ENCODE results near the gene DIAPH3.

The DIAPH3 gene

GRCh38 chr13:59755632-59756290 lies 408.0 kb downstream of the DIAPH3 start:
- DNase-seq: no peak

DNA sequence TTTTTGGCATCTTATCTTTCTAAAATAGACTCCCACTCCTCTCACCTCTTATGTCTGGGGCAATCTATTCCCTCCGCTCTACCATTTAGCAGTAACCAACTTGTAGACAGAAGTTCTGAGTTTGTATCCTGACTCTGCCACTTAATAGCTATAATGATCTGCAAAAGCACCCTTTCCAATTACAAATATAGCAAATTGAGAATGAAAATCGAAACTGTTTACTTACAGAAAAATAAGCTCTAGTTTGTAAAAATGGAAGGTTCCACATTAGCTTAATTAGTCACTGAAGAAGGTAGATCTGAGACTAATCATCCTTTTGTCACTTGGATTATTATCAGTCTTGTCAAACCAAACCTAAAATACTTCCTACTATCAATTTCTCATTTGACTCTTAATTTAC lies 409.3 kb downstream of the DIAPH3 start:
- DNase-seq: no peak

- DNase-seq: peak; percentile 78
Measured at GRCh38 chr13:59750860-59751259, 412.9 kb downstream of the DIAPH3 start.

- no peak for DNase-seq
Measured at GRCh38 chr13:59748046-59748445, 415.7 kb downstream of the DIAPH3 start.

DNA sequence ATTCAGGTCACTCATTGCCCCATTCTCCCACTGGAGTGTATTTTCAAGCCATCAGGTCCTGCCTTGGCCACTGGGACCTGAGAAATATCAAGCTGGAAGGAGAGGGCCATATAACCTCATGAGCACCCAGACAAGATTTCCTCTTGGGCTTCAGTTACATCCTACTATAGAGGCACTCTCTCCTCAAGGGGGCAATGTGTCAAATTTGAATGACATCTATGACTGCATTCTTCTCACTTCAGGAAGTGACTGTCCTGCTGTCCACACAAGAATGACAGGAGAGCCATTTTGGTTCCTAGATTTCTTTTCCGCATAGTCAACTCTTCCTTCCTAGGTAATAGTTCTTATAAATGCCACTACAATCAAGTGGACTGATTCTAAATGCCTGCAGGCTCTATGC lies 416.2 kb downstream of the DIAPH3 start:
- DNase-seq: no peak

- peak; percentile 8 for DNase-seq
Measured at GRCh38 chr13:59746291-59746962, 417.3 kb downstream of the DIAPH3 start.

DNA sequence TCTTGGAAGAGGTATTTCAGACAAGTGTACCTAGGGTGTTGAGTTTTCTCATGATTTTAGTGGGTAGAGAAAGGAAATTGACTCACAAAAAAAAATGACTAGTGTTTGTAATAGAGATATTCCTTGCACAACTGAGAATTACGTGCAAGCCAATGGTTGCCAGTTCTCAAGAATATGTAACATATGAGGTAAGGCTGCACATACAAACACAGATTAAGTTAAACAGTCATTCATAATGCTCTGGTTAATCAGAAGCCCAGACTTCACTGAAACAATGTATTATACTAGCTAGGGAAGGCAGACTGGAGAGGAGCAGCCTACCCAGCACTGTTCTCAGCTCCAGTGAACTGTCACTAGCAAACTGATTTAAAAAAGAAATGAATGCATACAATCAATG lies 418.3 kb downstream of the DIAPH3 start:
- peak; percentile 29 for DNase-seq

- DNase-seq: no peak
Measured at GRCh38 chr13:59744747-59745391, 418.9 kb downstream of the DIAPH3 start.

DNA sequence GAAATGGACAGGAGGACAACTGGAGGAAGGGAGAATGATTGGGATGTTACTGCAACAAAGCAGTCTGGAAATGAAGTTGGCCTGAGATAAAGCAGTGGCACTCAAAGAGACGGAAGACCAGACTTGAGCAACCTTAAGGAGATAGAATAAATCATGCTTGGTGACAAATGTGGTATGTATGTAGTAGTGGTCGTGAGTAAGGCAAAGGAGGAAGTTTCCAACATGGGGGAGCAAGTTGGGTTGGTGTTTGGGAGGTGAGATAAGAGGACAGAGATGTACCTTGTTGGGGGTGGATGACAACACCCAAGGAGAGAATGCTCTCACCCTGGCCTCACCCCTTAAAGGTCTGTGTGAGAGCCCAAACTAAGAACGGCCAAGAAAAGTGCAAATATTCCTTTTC lies 420.5 kb downstream of the DIAPH3 start:
- no peak for DNase-seq

DNA sequence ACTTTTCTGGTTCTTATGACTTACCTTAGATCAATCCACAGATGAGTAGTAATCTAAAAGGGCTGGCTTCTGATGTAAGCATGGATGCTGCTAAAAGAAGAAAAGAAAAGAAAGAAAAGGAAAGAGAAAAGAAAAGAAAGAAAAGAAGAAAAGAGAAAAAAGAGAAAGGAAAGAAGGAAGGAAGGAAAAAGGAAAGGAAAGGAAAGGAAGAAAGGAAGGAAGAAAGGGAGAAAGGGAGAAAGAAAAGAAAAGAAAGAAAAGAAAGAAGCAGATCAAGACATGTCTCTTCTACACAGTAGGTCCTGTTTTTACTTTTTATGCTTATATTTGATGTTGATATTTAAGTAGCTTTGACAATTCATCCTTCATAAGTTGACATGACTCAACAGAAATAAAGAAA lies 421.3 kb downstream of the DIAPH3 start:
- no peak for DNase-seq

DNA sequence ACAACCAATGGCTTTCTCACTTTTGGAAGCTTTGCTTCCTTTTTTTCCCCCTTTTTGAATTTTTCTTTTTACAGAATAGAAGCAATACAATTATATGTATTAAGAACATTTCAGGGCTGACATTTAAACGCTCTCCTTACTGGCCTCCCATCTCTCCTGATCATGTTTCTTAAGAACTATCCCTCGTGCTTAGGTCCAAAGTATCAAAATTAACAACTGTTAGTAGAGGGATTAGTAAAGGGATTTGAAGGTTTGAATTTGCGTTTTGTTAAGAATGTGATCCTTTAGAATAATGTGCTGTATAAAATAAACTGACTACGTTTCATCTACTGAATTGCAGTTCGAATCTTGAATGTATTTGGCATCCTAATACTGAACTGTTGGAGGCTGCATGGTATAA lies 424.8 kb downstream of the DIAPH3 start:
- no peak for DNase-seq

GRCh38 chr13:59734393-59734792 lies 429.3 kb downstream of the DIAPH3 start:
- DNase-seq: no peak

GRCh38 chr13:59733744-59734143 lies 430.0 kb downstream of the DIAPH3 start:
- DNase-seq: no peak

DNA sequence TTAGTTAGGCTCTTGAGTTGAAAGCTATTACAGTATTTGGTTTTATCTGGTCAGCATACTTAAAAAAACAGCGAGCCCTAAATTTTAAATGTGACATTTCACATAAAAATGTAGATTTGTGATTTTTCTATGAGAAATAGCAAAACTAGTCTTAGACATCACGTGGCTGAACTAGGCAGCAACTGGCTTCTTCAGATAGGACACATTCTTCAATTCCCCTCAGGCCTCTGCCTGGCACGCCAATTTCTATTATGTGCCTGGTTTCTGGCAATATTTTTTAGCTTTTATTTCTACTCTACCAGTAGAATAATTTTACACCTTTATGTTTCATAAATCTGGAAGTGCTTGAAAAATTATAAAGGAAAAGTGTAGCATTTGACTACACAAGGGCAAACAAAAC lies 433.7 kb downstream of the DIAPH3 start:
- DNase-seq: no peak

DNA sequence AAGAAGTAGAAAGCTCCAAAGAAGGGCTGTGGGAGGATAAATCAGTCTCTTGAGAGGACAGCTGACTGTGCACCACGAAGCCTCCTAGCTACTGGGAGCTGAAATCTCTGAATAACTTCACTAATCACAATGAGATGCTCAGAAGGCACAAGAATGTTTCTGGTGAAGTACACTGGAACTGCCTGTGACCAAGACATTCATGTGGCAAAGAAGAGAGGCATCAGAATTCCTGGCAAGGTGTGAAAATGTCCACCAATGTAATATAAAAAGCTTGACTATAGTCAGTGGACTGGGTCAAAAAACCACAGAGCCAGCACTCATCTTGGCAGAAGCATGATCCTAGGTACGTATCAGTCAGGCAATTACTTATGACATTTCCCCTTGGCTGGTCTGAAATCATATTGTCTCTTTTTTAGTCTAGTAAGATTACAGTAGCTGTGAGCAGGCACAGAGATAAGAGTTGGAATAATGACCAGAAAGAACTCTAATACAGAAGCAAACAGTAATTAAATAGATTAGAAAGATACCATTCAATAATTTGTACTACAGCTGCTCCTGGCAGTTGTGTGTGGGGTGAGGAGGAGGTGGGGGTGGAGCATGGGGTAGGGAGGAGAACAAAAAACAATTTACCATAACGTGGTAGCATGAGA lies 434.7 kb downstream of the DIAPH3 start:
- DNase-seq: no peak

GRCh38 chr13:59721926-59722910 lies 441.5 kb downstream of the DIAPH3 start:
- DNase-seq: no peak

GRCh38 chr13:59715611-59716010 lies 448.1 kb downstream of the DIAPH3 start:
- no peak for DNase-seq

GRCh38 chr13:59710996-59711701 lies 452.6 kb downstream of the DIAPH3 start:
- no peak for DNase-seq

DNA sequence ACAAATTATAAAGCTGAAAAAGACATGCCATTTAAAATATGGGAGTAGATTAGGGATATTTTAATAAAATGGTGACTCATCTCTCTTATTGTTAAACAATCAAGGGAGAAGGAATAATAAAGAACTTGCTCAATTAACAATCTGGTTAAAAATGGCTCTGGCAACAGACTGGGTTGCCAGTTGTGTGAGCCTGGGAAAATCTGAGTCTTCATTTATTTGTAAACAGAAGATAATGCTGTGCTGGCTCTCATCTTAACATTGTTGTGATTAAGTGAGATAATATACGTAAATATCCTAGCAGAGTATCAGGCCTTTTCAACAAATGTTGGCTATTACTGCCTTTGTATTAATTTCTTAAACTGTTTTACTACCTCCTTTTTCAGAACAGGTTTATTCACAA lies 453.3 kb downstream of the DIAPH3 start:
- DNase-seq: no peak

DNA sequence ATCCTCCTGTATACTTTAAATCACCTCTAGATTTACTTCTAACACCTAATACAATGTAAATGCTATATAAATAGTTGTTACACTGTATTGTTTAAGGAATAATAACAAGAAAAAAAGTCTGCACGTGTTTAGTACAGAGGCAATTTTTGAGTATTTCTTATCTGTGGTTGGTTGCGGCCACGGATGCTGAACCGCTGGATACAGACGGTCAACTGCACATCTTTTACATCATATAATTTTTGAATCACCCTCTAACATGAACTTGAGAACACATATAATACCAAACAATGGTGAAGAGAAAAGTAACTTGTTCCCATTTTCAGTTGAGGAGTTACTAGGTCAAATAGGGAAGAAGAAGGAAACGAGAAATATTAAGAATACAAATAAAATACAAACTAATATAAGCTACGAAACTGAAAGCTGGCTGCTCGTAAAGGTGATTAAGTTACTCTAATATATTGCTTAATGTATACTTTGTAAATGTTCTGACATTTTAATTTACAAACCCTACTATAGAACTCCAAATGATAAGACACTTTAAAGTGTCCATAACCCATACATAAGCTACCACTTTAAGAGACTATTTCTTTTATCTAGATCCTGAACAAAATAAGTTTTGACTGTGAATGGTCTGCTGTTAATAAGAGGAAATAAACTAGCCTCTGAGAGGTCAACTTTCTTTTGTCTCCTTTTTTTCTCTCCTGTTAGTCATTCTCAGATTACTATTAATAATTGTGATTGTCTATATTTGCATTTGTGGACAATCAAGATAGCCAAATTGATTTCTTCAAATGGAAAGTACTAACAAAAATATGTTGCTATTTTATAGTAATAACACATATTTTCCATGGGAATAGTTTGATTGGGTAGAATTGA lies 457.4 kb downstream of the DIAPH3 start:
- DNase-seq: no peak

GRCh38 chr13:59702269-59702668 lies 461.5 kb downstream of the DIAPH3 start:
- no peak for DNase-seq

Measured in kidney glomerular epithelial cell (primary cell).